HepG2 (cell line): Measurements from ENCODE around the gene ATP6V1G2. TPM values are rescaled to one million over a fixed set of nuclear protein-coding genes. Genes with fewer than 3 reads are reported as not detected.

Experiments used
- AKNA ChIP-seq: sonication (generic); formaldehyde crosslinking; IDR thresholded peaks from 2 replicates; pipeline ENCODE4 v1.4.0; 2020; ENCODE audit warnings: missing genetic modification reagents, borderline replicate concordance
- CCAR2 ChIP-seq: fragments of 200-400 bp; formaldehyde crosslinking; optimal IDR thresholded peaks from 2 replicates; pipeline ENCODE3; 2018; ENCODE audit warnings: low read depth, mild to moderate bottlenecking, low read length, moderate library complexity
- DMAP1 ChIP-seq: IDR thresholded peaks from 2 replicates; pipeline ENCODE4 v1.6.1; 2016
- MEIS2 ChIP-seq: sonication (generic); formaldehyde crosslinking; IDR thresholded peaks from 2 replicates; pipeline ENCODE4 v1.9.0; 2021; ENCODE audit warnings: mild to moderate bottlenecking, missing genetic modification reagents
- NR3C1 ChIP-seq: sonication (generic); formaldehyde crosslinking; IDR thresholded peaks from 2 replicates; pipeline ENCODE4 v1.4.0; 2020; ENCODE audit warnings: missing genetic modification reagents
- SKIL ChIP-seq: sonication (generic); formaldehyde crosslinking; IDR thresholded peaks from 2 replicates; pipeline ENCODE4 v1.8.0; 2022; ENCODE audit warnings: missing genetic modification reagents, mild to moderate bottlenecking, moderate library complexity, borderline replicate concordance
- SYNCRIP ChIP-seq: fragments of 200-400 bp; formaldehyde crosslinking; IDR thresholded peaks from 2 replicates; pipeline ENCODE4 v1.6.1; 2018; ENCODE audit warnings: mild to moderate bottlenecking, low read depth, low read length; ENCODE audit not compliant: insufficient read depth
- ZFP36 ChIP-seq: fragments of 150-350 bp; IDR thresholded peaks from 2 replicates; pipeline ENCODE4 v1.6.1; 2018; ENCODE audit warnings: borderline replicate concordance, low read length, low read depth; ENCODE audit not compliant: partially characterized antibody
- ZNF275 ChIP-seq: sonication (generic); formaldehyde crosslinking; IDR thresholded peaks from 2 replicates; pipeline ENCODE4 v1.8.0; 2022; ENCODE audit warnings: missing genetic modification reagents, mild to moderate bottlenecking, inconsistent platforms, borderline replicate concordance
- polyA plus RNA-seq, 8 experiments: library from polyadenylated mRNA; depleted of rRNA in 3 of 8; stranded (reverse) in 7 of 8; unstranded in 1 of 8; fragments of >200 nt; fragmentation: Illumina TruSeq in 4 of 8; extraction: Trizol in 4 of 8; gene quantifications; 2 replicates each; pipeline versions ENCODE4 v1.2.1 to v1.2.3, GENCODE V29; 2011 to 2016; ENCODE audit warnings: low read depth in 4 of 8, missing spikeins in 1 of 8, mixed read lengths in 1 of 8; ENCODE audit not compliant: insufficient read depth in 1 of 8
- total RNA-seq, 5 experiments: library from RNA; depleted of rRNA; stranded (reverse); fragments of >200 nt; fragmentation: Illumina TruSeq; extraction: Trizol; gene quantifications; 2 replicates each; pipeline ENCODE4 v1.2.3, GENCODE V29; 2016; ENCODE audit warnings: low read depth in 1 of 5
- TF ChIP-seq, protein P1 (sequence below): sonication (generic); formaldehyde crosslinking; conservative IDR thresholded peaks from 2 replicates; pipeline ENCODE4 v1.8.1; 2023; ENCODE audit warnings: missing genetic modification reagents
- TF ChIP-seq, protein P2 (sequence below): sonication (generic); formaldehyde crosslinking; IDR thresholded peaks from 2 replicates; pipeline ENCODE4 v1.4.0; 2020; ENCODE audit warnings: missing genetic modification reagents, borderline replicate concordance

ATP6V1G2 gene
- total and polyA plus RNA-seq, 2 of the 13 experiments (the other 11 are each of a cell fraction or from before 2014, with no cell fraction given), result 0.27 to 0.83 TPM

DNA sequence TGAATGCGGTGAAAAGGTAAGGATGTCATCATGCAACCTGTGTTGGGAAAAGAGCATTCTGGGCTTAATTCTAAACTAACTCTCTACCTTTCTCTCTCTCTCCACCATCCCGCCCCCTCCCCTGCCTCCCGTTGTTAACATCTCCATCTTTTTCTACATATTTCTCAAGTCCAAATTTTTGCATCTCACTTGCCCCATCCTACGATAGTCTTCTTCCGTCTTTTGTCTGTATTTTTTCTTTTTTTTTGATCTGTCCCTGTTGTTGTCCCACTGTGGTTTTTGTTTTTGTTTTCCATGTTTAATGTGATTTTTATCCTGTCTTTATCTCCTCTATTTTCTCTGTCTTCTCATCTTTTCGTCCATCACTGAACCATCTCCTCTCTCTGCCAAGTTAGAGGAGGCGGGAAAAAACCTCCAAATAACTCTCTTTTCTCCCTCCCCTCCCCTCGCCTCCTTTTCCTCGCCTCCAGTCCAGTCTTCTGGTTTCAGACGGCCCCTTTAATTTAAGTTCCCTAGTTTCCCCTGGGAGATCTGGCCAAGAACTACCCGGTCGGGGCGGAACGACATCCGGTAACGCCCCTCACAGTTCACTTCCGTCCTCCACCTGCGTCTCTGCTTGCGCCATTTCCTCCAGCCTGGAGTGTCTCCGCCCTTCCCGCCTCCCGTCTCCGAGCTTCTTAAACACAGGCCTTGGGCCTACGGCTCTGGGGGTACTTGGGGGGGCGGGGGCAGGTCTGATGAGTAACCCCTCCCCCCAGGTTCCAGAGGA is 734 bp upstream of the ATP6V1G2 start, which contains the start of gene NFKBIL1 (continued):
- TF ChIP-seq ZNF275 (CRISPR knock-in tag) (no peak), DMAP1 (CRISPR knock-in tag) (peak; percentile 72; the same call in 1 of the 2 replicates), NR3C1 (CRISPR knock-in tag) (no peak), MEIS2 (CRISPR knock-in tag) (0 out of 2 replicates have a peak, but pooled peaks have one; percentile 42), SKIL (CRISPR knock-in tag) (no peak; the same call in 1 of the 2 replicates), AKNA (no peak), SYNCRIP (no peak), CCAR2 (peak; percentile 92), ZFP36 (no peak)
- TF ChIP-seq, protein P1, sequence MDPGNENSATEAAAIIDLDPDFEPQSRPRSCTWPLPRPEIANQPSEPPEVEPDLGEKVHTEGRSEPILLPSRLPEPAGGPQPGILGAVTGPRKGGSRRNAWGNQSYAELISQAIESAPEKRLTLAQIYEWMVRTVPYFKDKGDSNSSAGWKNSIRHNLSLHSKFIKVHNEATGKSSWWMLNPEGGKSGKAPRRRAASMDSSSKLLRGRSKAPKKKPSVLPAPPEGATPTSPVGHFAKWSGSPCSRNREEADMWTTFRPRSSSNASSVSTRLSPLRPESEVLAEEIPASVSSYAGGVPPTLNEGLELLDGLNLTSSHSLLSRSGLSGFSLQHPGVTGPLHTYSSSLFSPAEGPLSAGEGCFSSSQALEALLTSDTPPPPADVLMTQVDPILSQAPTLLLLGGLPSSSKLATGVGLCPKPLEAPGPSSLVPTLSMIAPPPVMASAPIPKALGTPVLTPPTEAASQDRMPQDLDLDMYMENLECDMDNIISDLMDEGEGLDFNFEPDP (CRISPR knock-in tag), result no peak
- TF ChIP-seq, protein P2, sequence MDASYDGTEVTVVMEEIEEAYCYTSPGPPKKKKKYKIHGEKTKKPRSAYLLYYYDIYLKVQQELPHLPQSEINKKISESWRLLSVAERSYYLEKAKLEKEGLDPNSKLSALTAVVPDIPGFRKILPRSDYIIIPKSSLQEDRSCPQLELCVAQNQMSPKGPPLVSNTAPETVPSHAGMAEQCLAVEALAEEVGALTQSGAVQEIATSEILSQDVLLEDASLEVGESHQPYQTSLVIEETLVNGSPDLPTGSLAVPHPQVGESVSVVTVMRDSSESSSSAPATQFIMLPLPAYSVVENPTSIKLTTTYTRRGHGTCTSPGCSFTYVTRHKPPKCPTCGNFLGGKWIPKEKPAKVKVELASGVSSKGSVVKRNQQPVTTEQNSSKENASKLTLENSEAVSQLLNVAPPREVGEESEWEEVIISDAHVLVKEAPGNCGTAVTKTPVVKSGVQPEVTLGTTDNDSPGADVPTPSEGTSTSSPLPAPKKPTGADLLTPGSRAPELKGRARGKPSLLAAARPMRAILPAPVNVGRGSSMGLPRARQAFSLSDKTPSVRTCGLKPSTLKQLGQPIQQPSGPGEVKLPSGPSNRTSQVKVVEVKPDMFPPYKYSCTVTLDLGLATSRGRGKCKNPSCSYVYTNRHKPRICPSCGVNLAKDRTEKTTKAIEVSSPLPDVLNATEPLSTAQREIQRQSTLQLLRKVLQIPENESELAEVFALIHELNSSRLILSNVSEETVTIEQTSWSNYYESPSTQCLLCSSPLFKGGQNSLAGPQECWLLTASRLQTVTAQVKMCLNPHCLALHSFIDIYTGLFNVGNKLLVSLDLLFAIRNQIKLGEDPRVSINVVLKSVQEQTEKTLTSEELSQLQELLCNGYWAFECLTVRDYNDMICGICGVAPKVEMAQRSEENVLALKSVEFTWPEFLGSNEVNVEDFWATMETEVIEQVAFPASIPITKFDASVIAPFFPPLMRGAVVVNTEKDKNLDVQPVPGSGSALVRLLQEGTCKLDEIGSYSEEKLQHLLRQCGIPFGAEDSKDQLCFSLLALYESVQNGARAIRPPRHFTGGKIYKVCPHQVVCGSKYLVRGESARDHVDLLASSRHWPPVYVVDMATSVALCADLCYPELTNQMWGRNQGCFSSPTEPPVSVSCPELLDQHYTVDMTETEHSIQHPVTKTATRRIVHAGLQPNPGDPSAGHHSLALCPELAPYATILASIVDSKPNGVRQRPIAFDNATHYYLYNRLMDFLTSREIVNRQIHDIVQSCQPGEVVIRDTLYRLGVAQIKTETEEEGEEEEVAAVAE (CRISPR knock-in tag), result peak; percentile 55; the same call in 1 of the 2 replicates
